SK-N-SH (cell line): ENCODE measurements around the gene OSBPL2. TPM values are rescaled to one million over a fixed set of nuclear protein-coding genes. Genes with fewer than 3 reads are reported as not detected.

ENCODE experiments used
- CTCF ChIA-PET: fragments of 300-600, 350-600 bp; formaldehyde crosslinking; extraction: SDS; loops from one replicate; lab custom pipeline; 2021; lab: Yijun Ruan, JAX
- POLR2A ChIA-PET: fragments of 350-600 bp; sonication (Branson Sonifier 250); formaldehyde crosslinking; extraction: SDS; loops from one replicate; lab custom pipeline; 2020; ENCODE audit warnings: antibody characterized with exemption, inconsistent platforms; lab: Yijun Ruan, JAX
- DNase-seq: peaks from one replicate; pipeline ENCODE4 v3.0.0; 2012
- H2AFZ ChIP-seq: fragments of 200-600 bp; sonication (generic); 2 replicates; pipeline ENCODE4 v1.8.1; 2016; ENCODE audit warnings: antibody characterized with exemption, mild to moderate bottlenecking, low read depth
- H3F3A ChIP-seq: fragments of 200-600 bp; sonication (generic); replicated peaks from 2 replicates; pipeline ENCODE3; 2016; ENCODE audit warnings: antibody characterized with exemption, mild to moderate bottlenecking; ENCODE audit not compliant: insufficient read depth
- H3K27ac ChIP-seq, 2 experiments: fragments of 200-500 bp in 1 of 2; fragments of 200-600 bp in 1 of 2; sonication (Bioruptor generic) in 1 of 2; sonication (generic), shearing (Covaris generic) in 1 of 2; 2 replicates each; pipeline versions ENCODE4 v1.5.1 to v1.6.1; 2014 to 2016; ENCODE audit warnings: low read depth in 2 of 2, inconsistent platforms in 1 of 2, low read length in 1 of 2, mild to moderate bottlenecking in 1 of 2, mixed read lengths in 1 of 2
- H3K27me3 ChIP-seq: fragments of 200-600 bp; sonication (generic), shearing (Covaris generic); 2 replicates; pipeline ENCODE4 v1.6.1; 2016; ENCODE audit warnings: mixed run types; ENCODE audit not compliant: insufficient read depth
- H3K36me3 ChIP-seq, 2 experiments: fragments of 200-500 bp in 1 of 2; fragments of 200-600 bp in 1 of 2; sonication (Bioruptor generic) in 1 of 2; sonication (generic) in 1 of 2; replicated peaks in 1 of 2; 2 replicates each; pipeline versions ENCODE3 to v1.5.1; 2014 to 2016; ENCODE audit warnings: low read length in 1 of 2, mild to moderate bottlenecking in 1 of 2; ENCODE audit not compliant: insufficient read depth in 2 of 2, control insufficient read depth in 1 of 2
- H3K4me1 ChIP-seq, 2 experiments: fragments of 200-500 bp in 1 of 2; fragments of 200-600 bp in 1 of 2; sonication (Bioruptor generic) in 1 of 2; sonication (generic), shearing (Covaris generic) in 1 of 2; 2 replicates each; pipeline versions ENCODE4 v1.5.1 to v1.6.1; 2014 to 2016; ENCODE audit warnings: low read depth in 1 of 2, low read length in 1 of 2, mixed run types in 1 of 2; ENCODE audit not compliant: insufficient read depth in 2 of 2, control insufficient read depth in 1 of 2
- H3K4me2 ChIP-seq: fragments of 200-600 bp; sonication (generic), shearing (Covaris generic); 2 replicates; pipeline ENCODE4 v1.6.1; 2017; ENCODE audit warnings: mixed run types
- H3K4me3 ChIP-seq, 2 experiments: fragments of 200-500 bp in 1 of 2; fragments of 200-600 bp in 1 of 2; sonication (Bioruptor generic) in 1 of 2; sonication (generic), shearing (Covaris generic) in 1 of 2; 2 replicates each; pipeline versions ENCODE4 v1.5.1 to v1.8.1; 2014 to 2016; ENCODE audit warnings: low read depth in 2 of 2, inconsistent platforms in 1 of 2, low read length in 1 of 2, mild to moderate bottlenecking in 1 of 2, mixed read lengths in 1 of 2, moderate library complexity in 1 of 2
- H3K79me2 ChIP-seq: fragments of 200-600 bp; sonication (generic); 2 replicates; pipeline ENCODE4 v1.8.1; 2017; ENCODE audit warnings: mild to moderate bottlenecking; ENCODE audit not compliant: insufficient read depth
- H3K9ac ChIP-seq: fragments of 200-600 bp; sonication (generic); 2 replicates; pipeline ENCODE4 v1.6.1; 2017; ENCODE audit warnings: mixed run types
- H3K9me2 ChIP-seq: fragments of 200-600 bp; sonication (generic); 2 replicates; pipeline ENCODE4 v1.6.1; 2017; ENCODE audit warnings: mixed run types
- H3K9me3 ChIP-seq: fragments of 200-600 bp; sonication (generic); 2 replicates; pipeline ENCODE4 v1.6.1; 2017; ENCODE audit warnings: mixed run types, mild to moderate bottlenecking, moderate library complexity
- H4K20me1 ChIP-seq: fragments of 200-600 bp; sonication (generic); 2 replicates; pipeline ENCODE4 v1.6.1; 2017; ENCODE audit warnings: mild to moderate bottlenecking, mixed run types; ENCODE audit not compliant: insufficient read depth
- CHD2 ChIP-seq: fragments of 150-350 bp; IDR thresholded peaks from 2 replicates; pipeline ENCODE4 v1.6.1; 2018; ENCODE audit warnings: low read length; ENCODE audit not compliant: partially characterized antibody
- ELF1 ChIP-seq: IDR thresholded peaks from 2 replicates; pipeline ENCODE4 v1.4.0; 2012
- FOSL2 ChIP-seq: IDR thresholded peaks from 2 replicates; pipeline ENCODE4 v1.4.0; 2012; ENCODE audit warnings: low read depth, mild to moderate bottlenecking, moderate library complexity, borderline replicate concordance
- FOXM1 ChIP-seq: IDR thresholded peaks from 2 replicates; pipeline ENCODE4 v1.4.0; 2012; ENCODE audit warnings: low read depth, mild to moderate bottlenecking
- MAX ChIP-seq: IDR thresholded peaks from 2 replicates; pipeline ENCODE4 v1.4.0; 2012; ENCODE audit warnings: low read depth
- MEF2A ChIP-seq: IDR thresholded peaks from 2 replicates; pipeline ENCODE4 v1.4.0; 2012; ENCODE audit warnings: low read depth, borderline replicate concordance
- PBX3 ChIP-seq: IDR thresholded peaks from 2 replicates; pipeline ENCODE4; 2012
- POLR2AphosphoS5 ChIP-seq: IDR thresholded peaks from 2 replicates; pipeline ENCODE4 v1.6.1; 2012; ENCODE audit warnings: low read depth, low read length
- RAD21 ChIP-seq: IDR thresholded peaks from 2 replicates; pipeline ENCODE4 v1.6.1; 2012; ENCODE audit warnings: mild to moderate bottlenecking, low read length
- RCOR1 ChIP-seq: fragments of 150-350 bp; IDR thresholded peaks from 2 replicates; pipeline ENCODE4 v1.6.1; 2017; ENCODE audit warnings: antibody characterized with exemption, low read length
- REST ChIP-seq: IDR thresholded peaks from 2 replicates; pipeline ENCODE4 v1.6.1; 2012; ENCODE audit warnings: mild to moderate bottlenecking, low read depth, low read length, moderate library complexity
- TCF12 ChIP-seq: IDR thresholded peaks from 2 replicates; pipeline ENCODE4 v1.4.0; 2012
- USF1 ChIP-seq: IDR thresholded peaks from 2 replicates; pipeline ENCODE4 v1.4.0; 2012; ENCODE audit warnings: low read depth, borderline replicate concordance
- ZBTB33 ChIP-seq: IDR thresholded peaks from 2 replicates; pipeline ENCODE4 v1.4.0; 2012; ENCODE audit warnings: low read depth, borderline replicate concordance
- WGBS: methylation state at CpG from one replicate; pipeline ENCODE4 v1.1.6; 2017; ENCODE audit warnings: low lambda C conversion rate; 5-methylcytosine and 5-hydroxymethylcytosine counted together
- polyA plus RNA-seq, 3 experiments: library from polyadenylated mRNA; depleted of rRNA; stranded (reverse); fragments of >200 nt; gene quantifications; 2 replicates each; pipeline ENCODE4 v1.2.3, GENCODE V29; 2012

The OSBPL2 gene
- polyA plus RNA-seq, 1 of the 3 experiments (the other 2 are of a cell fraction) = 17.7 TPM

- TF ChIP-seq MAX = no peak
- no peak for TF ChIP-seq ELF1
- TF ChIP-seq RCOR1 = no peak
- TF ChIP-seq CHD2 = no peak
- no peak for TF ChIP-seq FOXM1
- TF ChIP-seq RAD21 = no peak
- TF ChIP-seq PBX3 = no peak
- no peak for TF ChIP-seq TCF12
- TF ChIP-seq, all 33 proteins: peak for 0
Observed at GRCh38 chr20:62299666-62300236, 61.4 kb downstream of the OSBPL2 start (continued).

GRCh38 chr20:62300319-62300718, 62.0 kb downstream of the OSBPL2 start:
- no peak overlapping the region for H3K27ac ChIP-seq
- H3K4me1 ChIP-seq = peaks cover 7 to 18% of the 10 kb centered on the region in 2 experiments; a peak in 2 of 4 replicates
- no peak overlapping the region for H2AFZ ChIP-seq
- H3K4me3 ChIP-seq = no peak overlapping the region
- 82% methylated on average over 3 of the region's 11 CpGs for WGBS
- peaks cover 10 to 31% of the 10 kb centered on the region in 2 experiments for H3K36me3 ChIP-seq
- TF ChIP-seq MEF2A = no peak
- H3K27me3 ChIP-seq = no peaks in the 10 kb centered on the region
- CTCF ChIA-PET = interaction anchor here (0.9 to 3.2 kb wide), 6 partner anchors 8 to 82 kb away, joined by 3 to 25 read pairs (median 10); partner anchors contain the start of gene LAMA5
- POLR2A ChIA-PET = no interaction called here
- peaks cover 12% of the 10 kb centered on the region for H3F3A ChIP-seq
- DNase-seq = no peak
- H4K20me1 ChIP-seq = peaks cover 21% of the 10 kb centered on the region
- peaks cover 26% of the 10 kb centered on the region for H3K79me2 ChIP-seq
- no peaks in the 10 kb centered on the region for H3K9me3 ChIP-seq
- no peaks in the 10 kb centered on the region for H3K9me2 ChIP-seq
- no peak overlapping the region for H3K4me2 ChIP-seq
- H3K9ac ChIP-seq = no peak overlapping the region

- Histone ChIP-seq H3F3A (peaks cover 12% of the 10 kb centered on the region), H2AFZ (no peak overlapping the region), H4K20me1 (peaks cover 29% of the 10 kb centered on the region), H3K9me3 (no peaks in the 10 kb centered on the region), H3K4me1 (peaks cover 7 to 26% of the 10 kb centered on the region in 2 experiments; a peak in 2 of 4 replicates), H3K27ac (peak overlapping the region in 1 of 2 experiments; percentile 94; a peak in 1 of 4 replicates), H3K9ac (no peak overlapping the region), H3K4me3 (no peak overlapping the region), H3K9me2 (no peaks in the 10 kb centered on the region), H3K4me2 (no peak overlapping the region), H3K36me3 (peaks cover 5 to 31% of the 10 kb centered on the region in 2 experiments), H3K79me2 (peaks cover 34% of the 10 kb centered on the region), H3K27me3 (no peaks in the 10 kb centered on the region)
- ChIA-PET POLR2A (no interaction called here), CTCF (interaction anchor here (0.8 to 3.2 kb wide), 9 partner anchors 9 to 290 kb away, joined by 3 to 25 read pairs (median 6); partner anchors contain the start of gene LAMA5)
- DNase-seq = no peak
- 92% methylated on average over 11 of the region's 11 CpGs for WGBS
- no peak for TF ChIP-seq ELF1
- TF ChIP-seq PBX3 = no peak
- no peak for TF ChIP-seq MAX
- TF ChIP-seq REST = no peak
- TF ChIP-seq CHD2 = no peak
- no peak for TF ChIP-seq FOSL2
- TF ChIP-seq TCF12 = no peak
- no peak for TF ChIP-seq USF1
- no peak for TF ChIP-seq ZBTB33
- no peak for TF ChIP-seq POLR2AphosphoS5
- TF ChIP-seq RAD21 = no peak
Observed at GRCh38 chr20:62301111-62301668, 62.9 kb downstream of the OSBPL2 start.
